Ishikawa (cell line): Measurements from ENCODE around the gene OR10A7.

Experiments
- CEBPB ChIP-seq: IDR thresholded peaks from 2 replicates; pipeline ENCODE4 v1.6.1; 2012
- CREB1 ChIP-seq: IDR thresholded peaks from 2 replicates; pipeline ENCODE4 v1.6.1; 2012; ENCODE audit warnings: low read depth
- EGR1 ChIP-seq: IDR thresholded peaks from 2 replicates; pipeline ENCODE4 v1.6.1; 2012
- EP300 ChIP-seq: IDR thresholded peaks from 2 replicates; pipeline ENCODE4 v1.6.1; 2012; ENCODE audit warnings: borderline replicate concordance
- FOXM1 ChIP-seq: IDR thresholded peaks from 2 replicates; pipeline ENCODE4 v1.6.1; 2012; ENCODE audit warnings: low read depth, borderline replicate concordance
- NFIC ChIP-seq: IDR thresholded peaks from 2 replicates; pipeline ENCODE4 v1.6.1; 2012
- RAD21 ChIP-seq: IDR thresholded peaks from 2 replicates; pipeline ENCODE4 v1.6.1; 2012; ENCODE audit warnings: low read depth
- TAF1 ChIP-seq: IDR thresholded peaks from 2 replicates; pipeline ENCODE4 v1.6.1; 2012; ENCODE audit warnings: low read depth, mild to moderate bottlenecking
- TCF12 ChIP-seq: IDR thresholded peaks from 2 replicates; pipeline ENCODE4 v1.6.1; 2012; ENCODE audit warnings: low read depth
- TEAD4 ChIP-seq: IDR thresholded peaks from 2 replicates; pipeline ENCODE4 v1.6.1; 2012
- YY1 ChIP-seq: IDR thresholded peaks from 2 replicates; pipeline ENCODE4 v1.6.1; 2012; ENCODE audit warnings: low read depth
- ZBTB7A ChIP-seq: IDR thresholded peaks from 2 replicates; pipeline ENCODE4 v1.6.1; 2012; ENCODE audit warnings: low read depth
- TF ChIP-seq, protein P1 (sequence below): IDR thresholded peaks from 2 replicates; pipeline ENCODE4 v1.6.1; 2012
- TF ChIP-seq, protein P2 (sequence below): IDR thresholded peaks from 2 replicates; pipeline ENCODE4 v1.6.1; 2012
- TF ChIP-seq, protein P3 (sequence below): IDR thresholded peaks from 2 replicates; pipeline ENCODE4 v1.6.1; 2012; ENCODE audit warnings: low read depth, mild to moderate bottlenecking

Gene OR10A7

DNA sequence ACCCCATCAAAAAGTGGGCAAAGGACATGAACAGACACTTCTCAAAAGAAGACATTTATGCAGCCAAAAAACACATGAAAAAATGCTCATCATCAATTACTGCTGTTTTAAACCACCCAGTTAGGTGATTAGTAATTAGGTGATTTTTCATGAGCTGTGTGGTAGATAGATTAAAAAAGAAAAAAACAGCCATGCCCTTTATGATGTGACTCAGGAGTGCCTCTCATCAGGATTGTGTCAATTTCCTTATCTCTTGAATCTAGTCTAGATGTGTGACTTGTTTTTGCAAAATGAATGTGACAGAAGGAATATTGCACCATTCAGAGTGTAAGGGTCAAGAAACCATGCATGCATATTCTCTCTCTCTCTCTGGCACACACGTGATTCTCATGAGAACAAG, 5.7 kb downstream of the OR10A7 start:
- TF ChIP-seq TEAD4 (no peak), CREB1 (no peak), NFIC (no peak), EGR1 (no peak), FOXM1 (no peak), ZBTB7A (no peak), CEBPB (no peak)
- TF ChIP-seq, protein P1, sequence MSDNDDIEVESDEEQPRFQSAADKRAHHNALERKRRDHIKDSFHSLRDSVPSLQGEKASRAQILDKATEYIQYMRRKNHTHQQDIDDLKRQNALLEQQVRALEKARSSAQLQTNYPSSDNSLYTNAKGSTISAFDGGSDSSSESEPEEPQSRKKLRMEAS, result no peak
- TF ChIP-seq, protein P2, sequence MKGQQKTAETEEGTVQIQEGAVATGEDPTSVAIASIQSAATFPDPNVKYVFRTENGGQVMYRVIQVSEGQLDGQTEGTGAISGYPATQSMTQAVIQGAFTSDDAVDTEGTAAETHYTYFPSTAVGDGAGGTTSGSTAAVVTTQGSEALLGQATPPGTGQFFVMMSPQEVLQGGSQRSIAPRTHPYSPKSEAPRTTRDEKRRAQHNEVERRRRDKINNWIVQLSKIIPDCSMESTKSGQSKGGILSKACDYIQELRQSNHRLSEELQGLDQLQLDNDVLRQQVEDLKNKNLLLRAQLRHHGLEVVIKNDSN, result no peak
- TF ChIP-seq, protein P3, sequence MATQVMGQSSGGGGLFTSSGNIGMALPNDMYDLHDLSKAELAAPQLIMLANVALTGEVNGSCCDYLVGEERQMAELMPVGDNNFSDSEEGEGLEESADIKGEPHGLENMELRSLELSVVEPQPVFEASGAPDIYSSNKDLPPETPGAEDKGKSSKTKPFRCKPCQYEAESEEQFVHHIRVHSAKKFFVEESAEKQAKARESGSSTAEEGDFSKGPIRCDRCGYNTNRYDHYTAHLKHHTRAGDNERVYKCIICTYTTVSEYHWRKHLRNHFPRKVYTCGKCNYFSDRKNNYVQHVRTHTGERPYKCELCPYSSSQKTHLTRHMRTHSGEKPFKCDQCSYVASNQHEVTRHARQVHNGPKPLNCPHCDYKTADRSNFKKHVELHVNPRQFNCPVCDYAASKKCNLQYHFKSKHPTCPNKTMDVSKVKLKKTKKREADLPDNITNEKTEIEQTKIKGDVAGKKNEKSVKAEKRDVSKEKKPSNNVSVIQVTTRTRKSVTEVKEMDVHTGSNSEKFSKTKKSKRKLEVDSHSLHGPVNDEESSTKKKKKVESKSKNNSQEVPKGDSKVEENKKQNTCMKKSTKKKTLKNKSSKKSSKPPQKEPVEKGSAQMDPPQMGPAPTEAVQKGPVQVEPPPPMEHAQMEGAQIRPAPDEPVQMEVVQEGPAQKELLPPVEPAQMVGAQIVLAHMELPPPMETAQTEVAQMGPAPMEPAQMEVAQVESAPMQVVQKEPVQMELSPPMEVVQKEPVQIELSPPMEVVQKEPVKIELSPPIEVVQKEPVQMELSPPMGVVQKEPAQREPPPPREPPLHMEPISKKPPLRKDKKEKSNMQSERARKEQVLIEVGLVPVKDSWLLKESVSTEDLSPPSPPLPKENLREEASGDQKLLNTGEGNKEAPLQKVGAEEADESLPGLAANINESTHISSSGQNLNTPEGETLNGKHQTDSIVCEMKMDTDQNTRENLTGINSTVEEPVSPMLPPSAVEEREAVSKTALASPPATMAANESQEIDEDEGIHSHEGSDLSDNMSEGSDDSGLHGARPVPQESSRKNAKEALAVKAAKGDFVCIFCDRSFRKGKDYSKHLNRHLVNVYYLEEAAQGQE, result no peak

DNA sequence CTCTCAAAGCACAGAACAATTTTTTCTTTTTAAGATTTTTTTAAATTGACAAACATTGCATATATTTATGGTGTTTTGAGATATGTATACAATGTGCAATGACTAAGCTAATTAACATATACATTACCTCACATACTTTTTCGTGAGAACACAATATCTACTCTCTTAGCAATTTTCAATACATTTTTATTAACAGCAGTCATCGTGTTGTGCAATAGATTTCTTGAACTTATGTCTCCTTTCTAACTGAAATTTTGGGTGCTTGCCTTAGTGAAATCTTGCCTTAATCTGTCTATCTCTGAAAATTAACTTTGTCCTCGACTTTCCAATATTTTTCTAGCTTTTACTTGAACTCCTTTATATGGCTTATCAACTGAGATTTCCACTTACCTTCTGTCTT, 6.8 kb downstream of the OR10A7 start:
- no peak for TF ChIP-seq EGR1
- no peak for TF ChIP-seq FOXM1
- TF ChIP-seq, protein P3, result no peak
- no peak for TF ChIP-seq ZBTB7A
- TF ChIP-seq YY1, result no peak
- TF ChIP-seq EP300, result no peak
- no peak for TF ChIP-seq TCF12
- no peak for TF ChIP-seq TAF1
- no peak for TF ChIP-seq CEBPB
- TF ChIP-seq, protein P1, result no peak
- TF ChIP-seq TEAD4, result no peak
- no peak for TF ChIP-seq RAD21
- TF ChIP-seq, protein P2, result no peak
- no peak for TF ChIP-seq CREB1
- TF ChIP-seq NFIC, result no peak

DNA sequence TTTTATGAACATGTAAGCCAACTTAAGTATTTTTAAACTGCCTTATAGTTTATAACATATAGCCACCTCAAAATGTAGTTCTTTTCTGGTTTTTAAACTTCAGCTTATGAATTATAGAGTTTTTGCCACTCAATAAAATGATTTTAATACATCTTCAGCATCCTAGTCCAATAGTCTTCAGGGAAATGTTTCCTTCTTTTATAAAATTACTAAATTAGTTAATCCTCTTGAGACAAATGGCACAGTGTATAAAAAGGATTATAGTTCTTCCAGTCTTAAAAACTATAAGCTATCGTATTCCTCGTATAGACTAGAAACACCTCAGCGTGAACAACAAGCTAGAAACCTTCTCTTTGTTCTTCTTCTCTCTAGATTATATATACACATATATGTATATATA, 23.5 kb downstream of the OR10A7 start, which contains the start of gene OR6C74:
Gene OR6C74, plus strand, starts transcription at position 301 of the 400 bp plus-strand sequence. CDS start 2,679 bp downstream, outside the sequence.
- TF ChIP-seq TAF1, result no peak
- TF ChIP-seq NFIC, result no peak
- TF ChIP-seq TCF12, result no peak
- TF ChIP-seq, protein P2, result no peak
- TF ChIP-seq, protein P3, result no peak
- TF ChIP-seq ZBTB7A, result no peak
- TF ChIP-seq RAD21, result no peak
- TF ChIP-seq EGR1, result no peak
- TF ChIP-seq FOXM1, result no peak
- TF ChIP-seq, protein P1, result no peak
- TF ChIP-seq YY1, result no peak
- TF ChIP-seq EP300, result no peak
- TF ChIP-seq CEBPB, result no peak
- TF ChIP-seq CREB1, result no peak
- no peak for TF ChIP-seq TEAD4

DNA sequence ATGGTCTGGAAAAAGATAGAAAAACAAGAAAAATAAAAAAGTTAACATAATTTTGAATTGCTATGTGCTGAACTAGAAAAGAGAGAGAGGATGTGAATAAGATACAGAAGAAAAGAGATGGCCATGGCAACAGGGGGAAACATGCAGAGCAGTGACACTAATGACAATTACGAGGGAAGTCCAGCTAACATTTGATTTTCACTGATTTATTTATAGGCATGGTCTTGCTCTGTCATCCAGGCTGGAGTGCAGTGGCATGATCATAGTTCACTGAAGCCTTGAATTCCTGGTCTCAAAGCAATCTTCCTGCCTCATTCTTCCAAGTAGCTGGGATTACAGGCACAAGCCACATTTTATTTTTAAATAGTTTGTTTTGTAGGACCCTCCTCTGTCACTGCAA, 25.3 kb downstream of the OR10A7 start:
- TF ChIP-seq TCF12 (no peak), CEBPB (no peak), EP300 (no peak), ZBTB7A (no peak), RAD21 (no peak), NFIC (no peak), FOXM1 (no peak), TEAD4 (no peak), EGR1 (no peak), CREB1 (no peak)
- TF ChIP-seq, protein P1, result no peak
